ENCODE results near the gene FAAP100.

DNA sequence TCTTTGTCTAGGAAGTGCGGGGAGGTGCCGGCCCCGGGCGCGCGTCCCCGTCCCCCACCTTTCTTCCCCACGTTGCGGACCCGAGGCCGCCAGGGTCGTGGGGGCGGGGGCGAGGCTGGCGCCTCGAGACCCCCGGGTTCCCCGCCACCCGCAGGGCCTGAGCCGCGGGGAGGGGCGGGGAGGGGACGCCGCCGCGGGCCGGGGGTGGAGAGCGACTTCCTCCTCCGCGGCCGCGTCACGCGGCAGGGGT is 37.7 kb downstream of the FAAP100 start:
- TF ChIP-seq, protein P1, sequence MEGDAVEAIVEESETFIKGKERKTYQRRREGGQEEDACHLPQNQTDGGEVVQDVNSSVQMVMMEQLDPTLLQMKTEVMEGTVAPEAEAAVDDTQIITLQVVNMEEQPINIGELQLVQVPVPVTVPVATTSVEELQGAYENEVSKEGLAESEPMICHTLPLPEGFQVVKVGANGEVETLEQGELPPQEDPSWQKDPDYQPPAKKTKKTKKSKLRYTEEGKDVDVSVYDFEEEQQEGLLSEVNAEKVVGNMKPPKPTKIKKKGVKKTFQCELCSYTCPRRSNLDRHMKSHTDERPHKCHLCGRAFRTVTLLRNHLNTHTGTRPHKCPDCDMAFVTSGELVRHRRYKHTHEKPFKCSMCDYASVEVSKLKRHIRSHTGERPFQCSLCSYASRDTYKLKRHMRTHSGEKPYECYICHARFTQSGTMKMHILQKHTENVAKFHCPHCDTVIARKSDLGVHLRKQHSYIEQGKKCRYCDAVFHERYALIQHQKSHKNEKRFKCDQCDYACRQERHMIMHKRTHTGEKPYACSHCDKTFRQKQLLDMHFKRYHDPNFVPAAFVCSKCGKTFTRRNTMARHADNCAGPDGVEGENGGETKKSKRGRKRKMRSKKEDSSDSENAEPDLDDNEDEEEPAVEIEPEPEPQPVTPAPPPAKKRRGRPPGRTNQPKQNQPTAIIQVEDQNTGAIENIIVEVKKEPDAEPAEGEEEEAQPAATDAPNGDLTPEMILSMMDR (IDR thresholded peaks at IDR 0.05), result no peak
- no peak for TF ChIP-seq POLR2A (IDR thresholded peaks at IDR 0.05)
